OCI-LY7 (cell line): ENCODE data around the gene CEP78. TPM values are rescaled to one million over a fixed set of nuclear protein-coding genes. Genes with fewer than 3 reads are reported as not detected.

Experiments used
- BruUV-seq: library from RNA; stranded (reverse); fragments of 400-500 nt; replicated peaks from 2 replicates; lab custom pipeline; 2021; lab: Mats Ljungman, UMichigan
- CTCF ChIA-PET: fragments of 300-600 bp; sonication (Branson Sonifier 250); formaldehyde crosslinking; loops from one replicate; lab custom pipeline; 2022; ENCODE audit warnings: antibody characterized with exemption; ENCODE audit not compliant: unreplicated experiment; lab: Charles Lee
- POLR2A ChIA-PET: fragments of 300-600 bp; sonication (Branson Sonifier 250); formaldehyde crosslinking; loops from one replicate; lab custom pipeline; 2022; ENCODE audit warnings: antibody characterized with exemption; lab: Charles Lee
- DNase-seq: peaks from one replicate; pipeline ENCODE4 v3.0.0-alpha.2; 2015; ENCODE audit warnings: low spot score
- H2AFZ ChIP-seq: fragments of 200-600 bp; sonication (generic), shearing (Covaris generic); 2 replicates; pipeline ENCODE4 v1.6.1; 2014; ENCODE audit warnings: mild to moderate bottlenecking, antibody characterized with exemption, low read length, moderate library complexity
- H3K27ac ChIP-seq: fragments of 200-600 bp; sonication (generic); 2 replicates; pipeline ENCODE4 v1.5.1; 2014; ENCODE audit warnings: mixed run types, low read depth, mild to moderate bottlenecking, moderate library complexity, low read length, inconsistent platforms; ENCODE audit not compliant: poor library complexity, severe bottlenecking
- H3K36me3 ChIP-seq: fragments of 200-600 bp; sonication (generic); 2 replicates; pipeline ENCODE4 v1.6.1; 2014; ENCODE audit warnings: mild to moderate bottlenecking, antibody characterized with exemption, low read length, moderate library complexity, mixed read lengths; ENCODE audit not compliant: insufficient read depth
- H3K4me1 ChIP-seq: fragments of 200-600 bp; sonication (generic); 2 replicates; pipeline ENCODE4 v1.5.1; 2014; ENCODE audit warnings: mild to moderate bottlenecking, low read length; ENCODE audit not compliant: insufficient read depth, poor library complexity, severe bottlenecking
- H3K4me2 ChIP-seq: fragments of 200-600 bp; sonication (generic); 2 replicates; pipeline ENCODE4 v1.6.1; 2014; ENCODE audit warnings: mild to moderate bottlenecking, low read length
- H3K4me3 ChIP-seq: fragments of 200-600 bp; sonication (generic); 2 replicates; pipeline ENCODE4 v1.5.1; 2014; ENCODE audit warnings: mild to moderate bottlenecking, low read depth, low read length; ENCODE audit not compliant: poor library complexity, severe bottlenecking
- H3K79me2 ChIP-seq: fragments of 200-600 bp; sonication (generic); 2 replicates; pipeline ENCODE4 v1.6.1; 2016; ENCODE audit warnings: low read depth, mild to moderate bottlenecking, low read length, moderate library complexity, mixed read lengths; ENCODE audit not compliant: insufficient read depth
- H3K9me2 ChIP-seq: fragments of 200-600 bp; sonication (generic); 2 replicates; pipeline ENCODE4 v1.6.1; 2016; ENCODE audit warnings: mild to moderate bottlenecking, low read length, mixed read lengths; ENCODE audit not compliant: insufficient read depth
- H3K9me3 ChIP-seq: fragments of 200-600 bp; sonication (generic); 2 replicates; pipeline ENCODE4 v1.6.1; 2014; ENCODE audit warnings: mild to moderate bottlenecking, mixed run types, low read length, mixed read lengths
- H4K20me1 ChIP-seq: fragments of 200-600 bp; sonication (generic); 2 replicates; pipeline ENCODE4 v1.6.1; 2014; ENCODE audit warnings: mild to moderate bottlenecking, antibody characterized with exemption, low read length, moderate library complexity, mixed read lengths; ENCODE audit not compliant: insufficient read depth
- CTCF ChIP-seq: fragments of 200-600 bp; sonication (generic); conservative IDR thresholded peaks from 2 replicates; pipeline ENCODE4 v1.5.1; 2014; ENCODE audit warnings: mild to moderate bottlenecking, antibody characterized with exemption, low read length, moderate library complexity, mixed read lengths
- EZH2phosphoT487 ChIP-seq: fragments of 200-600 bp; sonication (generic); IDR thresholded peaks from 2 replicates; pipeline ENCODE4 v1.6.1; 2018; ENCODE audit warnings: low read depth, borderline replicate concordance, mild to moderate bottlenecking, mixed run types, antibody characterized with exemption, low read length, moderate library complexity, mixed read lengths
- intact Hi-C: fragments of 100-400 bp; cut with micrococcal nuclease; formaldehyde crosslinking; loops from one replicate; pipeline ENCODE4 v1.10.0; 2022; ENCODE audit not compliant: unreplicated experiment
- total RNA-seq, 2 experiments: library from RNA; depleted of rRNA in 1 of 2; stranded (reverse); fragments of >200 nt in 1 of 2; shearing (Covaris generic) in 1 of 2; gene quantifications; 2 replicates each; pipeline ENCODE4 v1.2.3, GENCODE V29; 2014 to 2022

The CEP78 gene
- total RNA-seq, 2 experiments from 2014 or later, result 49.5 to 59.3 TPM

- Histone ChIP-seq H3K9me2 (no peaks in the 10 kb centered on the region), H3K9me3 (no peaks in the 10 kb centered on the region), H3K27ac (no peak overlapping the region), H2AFZ (no peak overlapping the region), H3K4me1 (no peaks in the 10 kb centered on the region), H4K20me1 (no peaks in the 10 kb centered on the region), H3K36me3 (peaks cover 97% of the 10 kb centered on the region), H3K4me2 (no peak overlapping the region), H3K79me2 (no peaks in the 10 kb centered on the region), H3K4me3 (no peak overlapping the region)
- intact Hi-C loops, result no loop called here
- BruUV-seq, result no TSS peak
- no peak for DNase-seq
- ChIA-PET CTCF (no interaction called here), POLR2A (no interaction called here)
- TF ChIP-seq CTCF (no peak), EZH2phosphoT487 (no peak)
Observed at GRCh38 chr9:78319197-78320029, 83.5 kb downstream of the CEP78 start.

GRCh38 chr9:78320030-78320693 lies 84.3 kb downstream of the CEP78 start:
- Histone ChIP-seq H4K20me1 (no peaks in the 10 kb centered on the region), H2AFZ (no peak overlapping the region), H3K79me2 (no peaks in the 10 kb centered on the region), H3K4me2 (no peak overlapping the region), H3K9me2 (no peaks in the 10 kb centered on the region), H3K27ac (no peak overlapping the region), H3K36me3 (peaks cover 97% of the 10 kb centered on the region), H3K9me3 (no peaks in the 10 kb centered on the region), H3K4me3 (no peak overlapping the region), H3K4me1 (no peaks in the 10 kb centered on the region)
- intact Hi-C loops, result no loop called here
- DNase-seq, result no peak
- no peak for TF ChIP-seq EZH2phosphoT487
- TF ChIP-seq CTCF, result no peak
- no TSS peak for BruUV-seq
- ChIA-PET CTCF (no interaction called here), POLR2A (no interaction called here)
